Kidney epithelial cell (primary cell): Measurements from ENCODE around the gene RABGEF1. TPM values are rescaled to one million over a fixed set of nuclear protein-coding genes. Genes with fewer than 3 reads are reported as not detected.
"Not testable (repeated sequence)": the region's sequence is repeated elsewhere in the genome, so short reads cannot be mapped to it uniquely, and the experiment has no call there.

Experiments used
- DNase-seq: peaks from one replicate; pipeline ENCODE4 v3.0.0-alpha.2; 2010; ENCODE audit warnings: low read depth
- H3K27me3 ChIP-seq: 2 replicates; pipeline ENCODE4 v1.6.0; 2011; ENCODE audit warnings: low read length; ENCODE audit not compliant: control insufficient read depth, insufficient read depth
- H3K36me3 ChIP-seq: 2 replicates; pipeline ENCODE4 v1.5.1; 2011; ENCODE audit warnings: low read length; ENCODE audit not compliant: control insufficient read depth, insufficient read depth
- H3K4me3 ChIP-seq: 2 replicates; pipeline ENCODE4 v1.5.1; 2011; ENCODE audit warnings: low read depth, mild to moderate bottlenecking, control low read depth, low read length
- total RNA-seq: library from RNA; depleted of rRNA; stranded (reverse); fragments of >200 nt; gene quantifications from 2 replicates; pipeline ENCODE4 v1.2.3, GENCODE V29; 2015
- TF ChIP-seq, protein P1 (sequence below): IDR thresholded peaks from 2 replicates; pipeline ENCODE4 v1.5.1; 2011; ENCODE audit warnings: mild to moderate bottlenecking, moderate library complexity, low read length, control low read depth, inconsistent platforms; ENCODE audit not compliant: insufficient read depth, poor library complexity, severe bottlenecking

RABGEF1 gene
- total RNA-seq, 1 donor from 2014 or later = 23.2 TPM

DNA sequence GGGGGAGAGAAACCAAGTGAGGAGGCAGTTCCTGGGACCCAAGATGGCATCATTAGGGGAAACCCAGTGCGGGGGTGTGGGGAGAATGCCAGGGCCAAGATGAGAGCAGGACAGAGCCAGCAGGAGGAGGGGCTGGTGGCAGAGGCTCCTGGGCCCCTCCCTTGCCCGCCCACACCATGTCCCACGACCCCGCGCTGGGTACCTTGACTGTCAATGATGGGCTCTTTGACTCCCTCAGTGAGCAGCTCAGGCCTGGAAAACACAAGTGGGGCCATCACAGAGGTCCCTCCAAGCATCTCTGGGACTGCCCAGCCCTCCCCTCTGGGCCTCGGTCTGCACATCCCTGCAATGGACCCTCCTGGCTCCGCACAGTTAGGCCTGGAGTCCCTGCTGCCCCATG, 75.4 kb downstream of the RABGEF1 start:
- H3K27me3 ChIP-seq = no peaks in the 10 kb centered on the region
- H3K4me3 ChIP-seq = no peak overlapping the region
- H3K36me3 ChIP-seq = no peaks in the 10 kb centered on the region
- DNase-seq = no peak
- TF ChIP-seq, protein P1, sequence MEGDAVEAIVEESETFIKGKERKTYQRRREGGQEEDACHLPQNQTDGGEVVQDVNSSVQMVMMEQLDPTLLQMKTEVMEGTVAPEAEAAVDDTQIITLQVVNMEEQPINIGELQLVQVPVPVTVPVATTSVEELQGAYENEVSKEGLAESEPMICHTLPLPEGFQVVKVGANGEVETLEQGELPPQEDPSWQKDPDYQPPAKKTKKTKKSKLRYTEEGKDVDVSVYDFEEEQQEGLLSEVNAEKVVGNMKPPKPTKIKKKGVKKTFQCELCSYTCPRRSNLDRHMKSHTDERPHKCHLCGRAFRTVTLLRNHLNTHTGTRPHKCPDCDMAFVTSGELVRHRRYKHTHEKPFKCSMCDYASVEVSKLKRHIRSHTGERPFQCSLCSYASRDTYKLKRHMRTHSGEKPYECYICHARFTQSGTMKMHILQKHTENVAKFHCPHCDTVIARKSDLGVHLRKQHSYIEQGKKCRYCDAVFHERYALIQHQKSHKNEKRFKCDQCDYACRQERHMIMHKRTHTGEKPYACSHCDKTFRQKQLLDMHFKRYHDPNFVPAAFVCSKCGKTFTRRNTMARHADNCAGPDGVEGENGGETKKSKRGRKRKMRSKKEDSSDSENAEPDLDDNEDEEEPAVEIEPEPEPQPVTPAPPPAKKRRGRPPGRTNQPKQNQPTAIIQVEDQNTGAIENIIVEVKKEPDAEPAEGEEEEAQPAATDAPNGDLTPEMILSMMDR = no peak

DNA sequence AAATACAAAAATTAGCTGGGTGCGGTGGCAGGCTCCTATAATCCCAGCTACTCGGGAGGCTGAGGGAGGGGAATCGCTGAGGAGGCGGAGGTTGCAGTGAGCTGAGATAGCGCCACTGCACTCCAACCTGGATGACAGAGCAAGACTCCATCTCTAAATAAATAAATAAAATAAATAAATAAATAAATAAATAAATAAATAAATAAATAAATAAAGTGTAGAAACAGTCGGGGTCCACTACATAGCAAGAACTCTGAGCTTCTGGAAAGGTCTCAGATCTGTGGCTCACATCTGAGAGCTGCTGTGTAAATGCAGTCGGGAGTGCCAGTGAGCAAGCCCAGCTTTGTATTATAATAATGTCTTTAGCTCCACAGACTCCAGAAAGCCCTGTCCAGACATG, 76.1 kb downstream of the RABGEF1 start:
- not testable (repeated sequence) for DNase-seq, H3K27me3 ChIP-seq, H3K4me3 ChIP-seq, H3K36me3 ChIP-seq

DNA sequence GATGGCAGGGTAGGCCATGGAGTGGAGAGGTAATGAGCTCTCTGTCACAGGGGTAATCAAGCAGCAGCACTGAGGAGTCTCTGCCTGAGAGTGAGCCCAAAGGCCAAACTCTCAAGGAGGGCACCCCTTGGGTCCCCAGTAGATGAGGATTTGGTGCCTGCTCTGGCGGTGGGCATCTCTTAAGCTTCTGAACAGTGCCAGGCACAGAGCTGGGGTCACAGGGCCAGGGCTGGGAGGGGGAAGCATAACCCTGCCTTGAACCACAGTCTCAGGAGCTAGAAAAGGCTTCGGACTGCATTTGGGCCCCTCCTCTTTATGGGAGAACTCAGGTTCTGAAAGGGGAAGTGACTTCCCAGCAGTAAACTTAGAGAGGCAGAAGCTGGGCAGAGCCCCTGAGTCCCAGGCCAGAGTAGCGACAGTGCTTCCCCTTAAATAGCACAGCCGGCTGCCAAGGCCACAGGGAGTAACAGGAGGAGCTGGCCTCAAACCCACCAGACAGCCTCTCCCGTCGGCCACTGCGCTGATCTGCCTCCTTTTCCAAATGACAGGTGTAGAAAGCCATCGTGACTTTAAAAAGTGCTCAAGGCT, 76.8 kb downstream of the RABGEF1 start:
- H3K4me3 ChIP-seq, DNase-seq, H3K27me3 ChIP-seq, H3K36me3 ChIP-seq: not testable (repeated sequence)

DNA sequence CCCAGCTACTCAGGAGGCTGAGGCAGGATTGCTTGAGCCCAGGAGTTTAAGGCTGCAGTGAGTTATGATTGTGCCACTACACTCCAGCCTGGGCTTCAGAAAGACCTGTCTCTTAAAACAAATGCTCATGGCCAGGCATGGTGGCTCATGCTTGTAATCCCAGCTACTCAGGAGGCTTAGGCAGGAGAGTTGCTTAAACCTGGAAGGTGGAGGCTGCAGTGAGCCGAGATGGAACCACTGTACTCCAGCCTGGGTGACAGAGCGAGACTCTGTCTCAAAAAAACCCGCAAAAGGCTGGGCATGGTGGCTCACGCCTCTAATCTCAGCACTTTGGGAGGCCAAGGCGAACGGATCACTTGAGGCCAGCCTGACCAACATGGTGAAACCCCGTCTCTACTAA, 77.4 kb downstream of the RABGEF1 start:
- not testable (repeated sequence) for H3K36me3 ChIP-seq, H3K4me3 ChIP-seq, DNase-seq, H3K27me3 ChIP-seq

DNA sequence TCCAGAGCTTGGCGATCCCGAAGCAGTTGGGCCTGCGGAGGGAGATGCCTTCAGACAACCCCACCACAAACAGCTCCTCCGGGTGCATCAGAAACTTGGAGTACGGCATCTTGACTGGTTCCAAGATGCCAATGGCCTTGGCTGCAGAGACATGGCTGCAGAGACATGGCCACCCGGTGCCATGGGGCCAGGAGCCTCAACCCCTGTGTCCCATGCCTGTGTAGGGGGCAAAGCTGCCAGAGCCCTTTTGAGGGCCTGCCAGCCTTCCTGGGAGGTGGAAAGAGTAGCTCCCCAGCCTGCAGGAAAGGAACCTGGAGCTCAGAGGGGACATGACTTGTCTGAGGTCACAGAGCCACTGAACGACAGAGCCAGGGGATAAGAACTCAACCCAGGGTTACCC, 83.5 kb downstream of the RABGEF1 start:
- TF ChIP-seq, protein P1 = no peak

DNA sequence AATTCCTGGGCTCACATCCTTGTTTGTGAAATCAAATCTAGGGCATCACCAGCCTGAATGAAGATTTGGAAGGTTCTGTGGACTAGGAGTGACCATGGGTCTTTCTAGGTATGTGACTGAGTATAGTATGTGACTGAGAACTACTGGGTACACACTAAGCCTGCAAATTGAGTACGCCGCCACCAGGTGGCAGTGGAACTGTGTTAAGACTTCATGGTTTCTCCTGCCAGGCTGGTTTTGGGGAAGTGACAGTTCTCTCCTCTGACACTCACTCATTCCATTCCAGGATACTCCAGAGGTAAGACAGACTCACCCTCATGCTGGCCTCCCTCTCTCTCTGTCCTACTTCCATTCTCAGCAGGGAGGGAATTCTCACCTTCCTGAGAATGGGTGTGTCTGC, 85.0 kb downstream of the RABGEF1 start:
- H3K27me3 ChIP-seq, H3K36me3 ChIP-seq, H3K4me3 ChIP-seq, DNase-seq: not testable (repeated sequence)
- TF ChIP-seq, protein P1 = peak; percentile 19

More for the DNA sequence above, 83.5 kb downstream of the RABGEF1 start:
- Histone ChIP-seq H3K4me3 (no peak overlapping the region), H3K27me3 (no peaks in the 10 kb centered on the region), H3K36me3 (no peaks in the 10 kb centered on the region)
- DNase-seq = no peak

DNA sequence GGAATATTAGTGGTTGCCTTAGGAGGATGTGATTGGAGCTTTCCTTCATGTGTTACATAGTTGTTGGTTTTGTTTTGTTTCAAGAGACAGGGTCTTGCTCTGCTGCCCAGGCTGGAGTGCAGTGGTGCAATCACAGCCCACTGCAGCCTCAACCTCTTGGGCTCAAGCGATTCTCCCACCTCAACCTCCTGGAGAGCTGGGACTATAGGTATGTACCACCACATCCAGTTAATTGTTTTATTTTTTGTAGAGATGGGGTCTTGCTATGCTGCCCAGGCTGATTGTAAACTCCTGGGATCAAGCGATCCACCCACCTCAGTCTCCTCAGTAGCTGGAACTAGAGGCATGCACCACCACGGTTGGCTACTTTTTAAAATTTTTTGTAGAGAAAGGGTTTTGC, 86.1 kb downstream of the RABGEF1 start:
- Histone ChIP-seq H3K27me3 (no peaks in the 10 kb centered on the region), H3K4me3 (no peak overlapping the region), H3K36me3 (no peaks in the 10 kb centered on the region)
- TF ChIP-seq, protein P1 = no peak
- DNase-seq = no peak

DNA sequence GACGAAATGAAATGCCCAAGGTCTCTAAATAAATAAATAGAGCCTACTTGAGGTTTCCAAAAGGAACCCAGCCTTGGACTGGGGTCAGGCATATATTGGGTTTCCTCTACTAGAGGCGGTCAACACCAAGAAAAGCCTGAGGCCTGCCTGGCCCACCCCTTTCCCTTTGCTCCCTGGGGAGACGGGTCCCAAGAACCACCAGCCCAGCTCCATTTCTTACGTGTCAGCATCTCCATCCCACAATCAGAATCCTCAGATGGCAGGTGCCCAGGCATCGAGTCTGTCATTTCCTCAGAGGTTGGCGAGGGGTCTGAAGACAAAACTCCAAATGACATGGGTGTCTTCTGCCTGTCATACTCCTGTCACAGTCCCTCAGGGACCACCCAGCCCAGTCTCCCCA, 90.4 kb downstream of the RABGEF1 start:
- DNase-seq, H3K27me3 ChIP-seq, H3K36me3 ChIP-seq, H3K4me3 ChIP-seq: not testable (repeated sequence)
